CD4-positive, alpha-beta T cell (primary cell): ENCODE data around the gene UNC5B. TPM values are rescaled to one million over a fixed set of nuclear protein-coding genes. Genes with fewer than 3 reads are reported as not detected.
A peak's percentile ranks its signal among the peaks of the same experiment; 100 is the strongest.

Experiments used
- ATAC-seq: fragments of 200-7000 bp; cut with Tn5 transposase; one replicate; pipeline ENCODE4 v1.10.0; 2022; ENCODE audit warnings: mild to moderate bottlenecking; ENCODE audit not compliant: poor library complexity
- CTCF ChIA-PET: fragments of 350-600 bp; sonication (Branson Sonifier 250); formaldehyde crosslinking; loops from one replicate; lab custom pipeline; 2021; ENCODE audit warnings: antibody characterized with exemption, inconsistent platforms; lab: Charles Lee
- POLR2A ChIA-PET: fragments of 350-600 bp; sonication (Branson Sonifier 250); formaldehyde crosslinking; loops from one replicate; lab custom pipeline; 2021; ENCODE audit warnings: antibody characterized with exemption, inconsistent platforms; lab: Charles Lee
- DNase-seq, 14 experiments: peaks; one replicate each; pipeline ENCODE4 v3.0.0-alpha.2; 2013 to 2020; ENCODE audit warnings: mixed read lengths in 2 of 14
- H3K27ac ChIP-seq, 2 donors: one replicate each; pipeline versions ENCODE4 v1.5.1 to v1.7.0; 2013; ENCODE audit warnings: low read length in 2 of 2, low read depth in 1 of 2, mild to moderate bottlenecking in 1 of 2
- H3K27me3 ChIP-seq, 2 experiments: 1 replicate in 1 of 2; 2 replicates in 1 of 2; pipeline versions ENCODE4 v1.6.1 to v1.7.0; 2013; ENCODE audit warnings: low read length in 2 of 2, control low read depth in 1 of 2, mild to moderate bottlenecking in 1 of 2, moderate library complexity in 1 of 2; ENCODE audit not compliant: insufficient read depth in 2 of 2, control insufficient read depth in 1 of 2
- H3K36me3 ChIP-seq: one replicate; pipeline ENCODE4 v1.6.1; 2013; ENCODE audit warnings: low read length, control low read depth; ENCODE audit not compliant: insufficient read depth
- H3K4me1 ChIP-seq: one replicate; pipeline ENCODE4 v1.6.1; 2013; ENCODE audit warnings: low read length, control low read depth; ENCODE audit not compliant: insufficient read depth
- H3K4me3 ChIP-seq: one replicate; pipeline ENCODE4 v1.5.1; 2013; ENCODE audit warnings: mild to moderate bottlenecking, low read length, moderate library complexity
- H3K9me3 ChIP-seq, 2 experiments: 1 replicate in 1 of 2; 2 replicates in 1 of 2; pipeline versions ENCODE4 v1.6.1 to v1.7.0; 2013; ENCODE audit warnings: low read length in 2 of 2, mild to moderate bottlenecking in 2 of 2, control low read depth in 1 of 2, moderate library complexity in 1 of 2; ENCODE audit not compliant: control insufficient read depth in 1 of 2, insufficient read depth in 1 of 2
- H3K27ac Mint-ChIP-seq: one replicate; pipeline ENCODE4 v1.8.0; 2020; ENCODE audit warnings: mixed read lengths
- H3K27me3 Mint-ChIP-seq: one replicate; pipeline ENCODE4 v1.8.0; 2021; ENCODE audit warnings: mixed read lengths
- H3K36me3 Mint-ChIP-seq: one replicate; pipeline ENCODE4 v1.8.0; 2021; ENCODE audit warnings: low read depth, mixed read lengths
- H3K4me1 Mint-ChIP-seq: one replicate; pipeline ENCODE4 v1.8.0; 2021; ENCODE audit warnings: low read depth, mixed read lengths
- H3K4me3 Mint-ChIP-seq: one replicate; pipeline ENCODE4 v1.8.0; 2020; ENCODE audit warnings: mild to moderate bottlenecking, mixed read lengths
- H3K9me3 Mint-ChIP-seq: one replicate; pipeline ENCODE4 v1.8.0; 2020; ENCODE audit warnings: mixed read lengths
- intact Hi-C, 2 experiments: fragments of 100-400 bp; cut with DNase I in 1 of 2; cut with micrococcal nuclease in 1 of 2; formaldehyde crosslinking; loops; one replicate each; pipeline versions ENCODE4 v1.15.1 to v1.9.0; 2023 to 2025; cut with DNase I, micrococcal nuclease
- total RNA-seq, 174 experiments: library from RNA in 2 of 174; stranded (reverse) in 2 of 174; gene quantifications; one replicate each; pipeline ENCODE4 v1.2.3 and lab custom pipeline; 2021 to 2026
- TF ChIP-seq, protein P1 (sequence below): fragments of 200-600 bp; IDR thresholded peaks from one replicate; pipeline ENCODE4 v1.8.0; 2022; ENCODE audit warnings: antibody characterized with exemption, mild to moderate bottlenecking

The UNC5B gene
- total RNA-seq, 2 experiments from 2014 or later = 0.03 TPM; not detected in 1

DNA sequence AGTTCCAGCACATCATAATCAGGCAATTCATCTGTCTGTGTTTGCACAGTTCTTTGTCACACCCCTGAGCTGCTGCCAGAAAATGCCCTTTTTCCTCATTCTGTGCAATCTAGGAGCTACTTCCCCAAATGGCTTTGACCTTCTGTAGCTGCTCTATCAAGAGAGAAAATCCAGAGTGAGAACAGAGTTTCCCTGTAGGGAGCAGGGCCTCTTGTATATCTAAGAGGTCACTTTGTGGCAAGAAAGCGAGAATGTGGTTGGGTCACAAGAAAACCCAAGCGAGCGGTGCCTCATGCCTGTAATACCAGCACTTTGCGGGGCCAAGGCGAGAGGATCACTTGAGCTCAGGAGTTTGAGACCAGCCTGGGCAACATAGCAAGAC is 131.0 kb downstream of the UNC5B start:
- H3K4me3 ChIP-seq = no peak overlapping the region
- H3K36me3 ChIP-seq = peaks cover 11% of the 10 kb centered on the region
- no peak overlapping the region for H3K27ac ChIP-seq
- intact Hi-C loops = no loop called here
- Mint-ChIP-seq H3K9me3 (no peaks in the 10 kb centered on the region), H3K27ac (no peak overlapping the region), H3K4me1 (no peaks in the 10 kb centered on the region), H3K4me3 (no peak overlapping the region), H3K36me3 (peaks cover 13% of the 10 kb centered on the region), H3K27me3 (no peaks in the 10 kb centered on the region)
- peaks cover 4% of the 10 kb centered on the region for H3K4me1 ChIP-seq
- no peaks in the 10 kb centered on the region for H3K9me3 ChIP-seq
- no peaks in the 10 kb centered on the region for H3K27me3 ChIP-seq
- DNase-seq = peak in 2 of 14 experiments; percentile 24 to 40
- ATAC-seq = no peak
- TF ChIP-seq, protein P1, sequence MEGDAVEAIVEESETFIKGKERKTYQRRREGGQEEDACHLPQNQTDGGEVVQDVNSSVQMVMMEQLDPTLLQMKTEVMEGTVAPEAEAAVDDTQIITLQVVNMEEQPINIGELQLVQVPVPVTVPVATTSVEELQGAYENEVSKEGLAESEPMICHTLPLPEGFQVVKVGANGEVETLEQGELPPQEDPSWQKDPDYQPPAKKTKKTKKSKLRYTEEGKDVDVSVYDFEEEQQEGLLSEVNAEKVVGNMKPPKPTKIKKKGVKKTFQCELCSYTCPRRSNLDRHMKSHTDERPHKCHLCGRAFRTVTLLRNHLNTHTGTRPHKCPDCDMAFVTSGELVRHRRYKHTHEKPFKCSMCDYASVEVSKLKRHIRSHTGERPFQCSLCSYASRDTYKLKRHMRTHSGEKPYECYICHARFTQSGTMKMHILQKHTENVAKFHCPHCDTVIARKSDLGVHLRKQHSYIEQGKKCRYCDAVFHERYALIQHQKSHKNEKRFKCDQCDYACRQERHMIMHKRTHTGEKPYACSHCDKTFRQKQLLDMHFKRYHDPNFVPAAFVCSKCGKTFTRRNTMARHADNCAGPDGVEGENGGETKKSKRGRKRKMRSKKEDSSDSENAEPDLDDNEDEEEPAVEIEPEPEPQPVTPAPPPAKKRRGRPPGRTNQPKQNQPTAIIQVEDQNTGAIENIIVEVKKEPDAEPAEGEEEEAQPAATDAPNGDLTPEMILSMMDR = no peak
- CTCF ChIA-PET = no interaction called here
- POLR2A ChIA-PET = no interaction called here

DNA sequence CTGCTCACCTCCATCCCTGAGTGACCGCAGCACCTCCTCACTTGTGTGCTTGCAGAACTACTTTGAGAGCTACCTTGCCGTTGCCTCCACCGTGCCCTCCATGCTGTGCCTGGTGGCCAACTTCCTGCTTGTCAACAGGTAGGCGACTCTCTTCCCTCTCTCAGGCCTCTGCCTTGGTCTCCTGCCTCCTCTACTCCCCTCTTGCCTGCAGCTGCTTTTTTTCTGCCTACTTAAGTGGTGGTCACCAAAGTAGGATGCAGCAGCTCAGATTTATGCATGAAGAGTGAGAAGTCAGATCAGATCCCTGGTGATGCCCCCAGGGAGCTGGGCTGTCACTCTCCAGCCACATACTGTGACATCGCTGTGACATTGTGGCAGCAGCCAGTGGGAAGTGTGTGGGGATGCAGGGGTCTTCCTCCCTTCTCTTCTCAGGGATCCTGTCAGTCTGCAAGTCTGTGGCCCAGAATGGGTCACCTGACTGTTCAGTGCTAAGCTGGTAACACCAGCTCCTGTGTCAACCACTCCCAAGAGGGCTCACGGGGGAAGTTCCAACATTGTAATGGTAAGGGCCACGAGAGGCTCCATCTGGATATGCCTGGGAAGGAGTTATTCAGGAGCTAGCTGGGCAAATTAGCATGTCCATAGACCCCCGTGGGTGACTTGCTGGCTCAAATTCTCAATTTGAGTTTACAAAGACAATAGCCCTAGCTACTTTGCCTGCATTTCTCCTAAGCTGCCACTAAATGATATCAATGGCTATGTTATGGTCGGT is 132.0 kb downstream of the UNC5B start:
- Mint-ChIP-seq H3K27me3 (no peaks in the 10 kb centered on the region), H3K27ac (no peak overlapping the region), H3K9me3 (no peaks in the 10 kb centered on the region), H3K36me3 (peaks cover 14% of the 10 kb centered on the region), H3K4me3 (no peak overlapping the region), H3K4me1 (no peaks in the 10 kb centered on the region)
- ChIA-PET CTCF (no interaction called here), POLR2A (interaction anchor here (0.6 kb wide), 1 partner anchor 206 kb away, joined by 3 read pairs; no protein-coding TSS in a partner anchor)
- no peak overlapping the region for H3K27ac ChIP-seq
- DNase-seq (no peak), ATAC-seq (no peak)
- TF ChIP-seq, protein P1 = no peak
- H3K9me3 ChIP-seq = no peaks in the 10 kb centered on the region
- H3K4me3 ChIP-seq = no peak overlapping the region
- H3K36me3 ChIP-seq = peaks cover 7% of the 10 kb centered on the region
- H3K27me3 ChIP-seq = no peaks in the 10 kb centered on the region
- H3K4me1 ChIP-seq = peaks cover 4% of the 10 kb centered on the region
- intact Hi-C loops = no loop called here

DNA sequence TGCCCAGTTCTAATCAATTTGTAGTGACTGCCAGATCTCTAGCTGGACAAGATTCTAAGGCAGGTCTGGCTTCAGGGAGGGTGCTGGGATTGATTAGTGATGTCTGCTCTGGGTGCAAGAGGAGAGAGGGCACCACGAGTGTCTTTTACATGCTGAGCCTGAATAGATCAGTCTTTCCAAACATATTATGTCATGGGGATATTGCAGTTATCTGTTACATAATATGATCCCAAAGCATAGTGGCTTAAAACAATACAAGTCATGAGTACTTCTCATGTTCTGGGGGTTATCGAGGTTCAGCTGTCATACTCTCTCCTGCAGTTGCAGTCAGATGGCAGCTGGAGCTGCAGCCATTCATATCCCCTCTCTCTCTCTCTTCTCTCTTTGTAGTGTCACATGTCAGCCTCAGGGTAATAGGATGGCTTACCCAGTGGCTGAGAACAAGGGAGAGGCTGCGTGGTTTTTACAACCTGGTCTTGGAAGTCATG is 132.7 kb downstream of the UNC5B start:
- no peak overlapping the region for H3K4me3 Mint-ChIP-seq
- Histone ChIP-seq H3K4me3 (no peak overlapping the region), H3K27ac (no peak overlapping the region), H3K27me3 (no peaks in the 10 kb centered on the region), H3K4me1 (peaks cover 4% of the 10 kb centered on the region), H3K9me3 (no peaks in the 10 kb centered on the region), H3K36me3 (no peaks in the 10 kb centered on the region)
- no peak overlapping the region for H3K27ac Mint-ChIP-seq
- no peak for DNase-seq
- no peaks in the 10 kb centered on the region for H3K27me3 Mint-ChIP-seq
- H3K9me3 Mint-ChIP-seq = no peaks in the 10 kb centered on the region
- ChIA-PET POLR2A (interaction anchor here (0.6 kb wide), 1 partner anchor 205 kb away, joined by 3 read pairs; no protein-coding TSS in a partner anchor), CTCF (no interaction called here)
- TF ChIP-seq, protein P1 = no peak
- H3K4me1 Mint-ChIP-seq = no peaks in the 10 kb centered on the region
- no peak for ATAC-seq
- intact Hi-C loops = no loop called here
- peaks cover 13% of the 10 kb centered on the region for H3K36me3 Mint-ChIP-seq
